ENCODE measurements around the gene RIN2. TPM values are rescaled to one million over a fixed set of nuclear protein-coding genes. Genes with fewer than 3 reads are reported as not detected.

RIN2 gene
- total and polyA plus RNA-seq, 2 of the 13 experiments (the other 11 are each of a cell fraction or from before 2014, with no cell fraction given) = 2.5 to 5.1 TPM

GRCh38 chr20:19802492-19803158 lies 44.6 kb downstream of the RIN2 start (continued):
- TF ChIP-seq, protein P1, sequence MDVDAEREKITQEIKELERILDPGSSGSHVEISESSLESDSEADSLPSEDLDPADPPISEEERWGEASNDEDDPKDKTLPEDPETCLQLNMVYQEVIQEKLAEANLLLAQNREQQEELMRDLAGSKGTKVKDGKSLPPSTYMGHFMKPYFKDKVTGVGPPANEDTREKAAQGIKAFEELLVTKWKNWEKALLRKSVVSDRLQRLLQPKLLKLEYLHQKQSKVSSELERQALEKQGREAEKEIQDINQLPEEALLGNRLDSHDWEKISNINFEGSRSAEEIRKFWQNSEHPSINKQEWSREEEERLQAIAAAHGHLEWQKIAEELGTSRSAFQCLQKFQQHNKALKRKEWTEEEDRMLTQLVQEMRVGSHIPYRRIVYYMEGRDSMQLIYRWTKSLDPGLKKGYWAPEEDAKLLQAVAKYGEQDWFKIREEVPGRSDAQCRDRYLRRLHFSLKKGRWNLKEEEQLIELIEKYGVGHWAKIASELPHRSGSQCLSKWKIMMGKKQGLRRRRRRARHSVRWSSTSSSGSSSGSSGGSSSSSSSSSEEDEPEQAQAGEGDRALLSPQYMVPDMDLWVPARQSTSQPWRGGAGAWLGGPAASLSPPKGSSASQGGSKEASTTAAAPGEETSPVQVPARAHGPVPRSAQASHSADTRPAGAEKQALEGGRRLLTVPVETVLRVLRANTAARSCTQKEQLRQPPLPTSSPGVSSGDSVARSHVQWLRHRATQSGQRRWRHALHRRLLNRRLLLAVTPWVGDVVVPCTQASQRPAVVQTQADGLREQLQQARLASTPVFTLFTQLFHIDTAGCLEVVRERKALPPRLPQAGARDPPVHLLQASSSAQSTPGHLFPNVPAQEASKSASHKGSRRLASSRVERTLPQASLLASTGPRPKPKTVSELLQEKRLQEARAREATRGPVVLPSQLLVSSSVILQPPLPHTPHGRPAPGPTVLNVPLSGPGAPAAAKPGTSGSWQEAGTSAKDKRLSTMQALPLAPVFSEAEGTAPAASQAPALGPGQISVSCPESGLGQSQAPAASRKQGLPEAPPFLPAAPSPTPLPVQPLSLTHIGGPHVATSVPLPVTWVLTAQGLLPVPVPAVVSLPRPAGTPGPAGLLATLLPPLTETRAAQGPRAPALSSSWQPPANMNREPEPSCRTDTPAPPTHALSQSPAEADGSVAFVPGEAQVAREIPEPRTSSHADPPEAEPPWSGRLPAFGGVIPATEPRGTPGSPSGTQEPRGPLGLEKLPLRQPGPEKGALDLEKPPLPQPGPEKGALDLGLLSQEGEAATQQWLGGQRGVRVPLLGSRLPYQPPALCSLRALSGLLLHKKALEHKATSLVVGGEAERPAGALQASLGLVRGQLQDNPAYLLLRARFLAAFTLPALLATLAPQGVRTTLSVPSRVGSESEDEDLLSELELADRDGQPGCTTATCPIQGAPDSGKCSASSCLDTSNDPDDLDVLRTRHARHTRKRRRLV (CRISPR knock-in tag; IDR thresholded peaks at IDR 0.05) = no peak
- no peak for TF ChIP-seq EP300 (IDR thresholded peaks at IDR 0.05; ENCODE audit: low read depth in 2 of 2, low read length in 2 of 2)
- 0 out of 2 replicates have a peak, but pooled peaks have one; percentile 19 for TF ChIP-seq EP300 (CRISPR knock-in tag; IDR thresholded peaks at IDR 0.05; ENCODE audit: borderline replicate concordance)
- TF ChIP-seq, protein P2, sequence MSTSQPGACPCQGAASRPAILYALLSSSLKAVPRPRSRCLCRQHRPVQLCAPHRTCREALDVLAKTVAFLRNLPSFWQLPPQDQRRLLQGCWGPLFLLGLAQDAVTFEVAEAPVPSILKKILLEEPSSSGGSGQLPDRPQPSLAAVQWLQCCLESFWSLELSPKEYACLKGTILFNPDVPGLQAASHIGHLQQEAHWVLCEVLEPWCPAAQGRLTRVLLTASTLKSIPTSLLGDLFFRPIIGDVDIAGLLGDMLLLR (CRISPR knock-in tag; IDR thresholded peaks at IDR 0.05) = no peak
- TF ChIP-seq ZNF205 (CRISPR knock-in tag; IDR thresholded peaks at IDR 0.05) = no peak
- peak; percentile 50 for TF ChIP-seq XRCC5 (optimal IDR thresholded peaks at IDR 0.05; ENCODE audit: low read length)
- TF ChIP-seq MIXL1 (CRISPR knock-in tag; IDR thresholded peaks at IDR 0.05) = 0 out of 2 replicates have a peak, but pooled peaks have one; percentile 19
- no peak for TF ChIP-seq ZHX2 (IDR thresholded peaks at IDR 0.05; ENCODE audit: low read depth)
- TF ChIP-seq ZHX2 (CRISPR knock-in tag; IDR thresholded peaks at IDR 0.05; ENCODE audit: borderline replicate concordance) = no peak
- peak; percentile 42; the same call in 1 of the 2 replicates for TF ChIP-seq YEATS2 (CRISPR knock-in tag; IDR thresholded peaks at IDR 0.05; ENCODE audit: borderline replicate concordance)
- TF ChIP-seq, protein P3, sequence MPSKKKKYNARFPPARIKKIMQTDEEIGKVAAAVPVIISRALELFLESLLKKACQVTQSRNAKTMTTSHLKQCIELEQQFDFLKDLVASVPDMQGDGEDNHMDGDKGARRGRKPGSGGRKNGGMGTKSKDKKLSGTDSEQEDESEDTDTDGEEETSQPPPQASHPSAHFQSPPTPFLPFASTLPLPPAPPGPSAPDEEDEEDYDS (CRISPR knock-in tag; IDR thresholded peaks at IDR 0.05) = 0 out of 2 replicates have a peak, but pooled peaks have one; percentile 22
- TF ChIP-seq ZNF816 (CRISPR knock-in tag; IDR thresholded peaks at IDR 0.05; ENCODE audit: borderline replicate concordance) = no peak
- TF ChIP-seq RARG (CRISPR knock-in tag; IDR thresholded peaks at IDR 0.05; ENCODE audit: low read depth) = no peak
- 0 out of 2 replicates have a peak, but pooled peaks have one; percentile 20 for TF ChIP-seq THRA (CRISPR knock-in tag; IDR thresholded peaks at IDR 0.05; ENCODE audit: borderline replicate concordance)
- TF ChIP-seq NKX3-1 (CRISPR knock-in tag; IDR thresholded peaks at IDR 0.05) = no peak

All from HepG2 (cell line).